Measurements from ENCODE around the gene EPC1. TPM values are rescaled to one million over a fixed set of nuclear protein-coding genes. Genes with fewer than 3 reads are reported as not detected.

The EPC1 gene
- total RNA-seq, 2 experiments from 2014 or later, result 33.0 to 33.9 TPM

DNA sequence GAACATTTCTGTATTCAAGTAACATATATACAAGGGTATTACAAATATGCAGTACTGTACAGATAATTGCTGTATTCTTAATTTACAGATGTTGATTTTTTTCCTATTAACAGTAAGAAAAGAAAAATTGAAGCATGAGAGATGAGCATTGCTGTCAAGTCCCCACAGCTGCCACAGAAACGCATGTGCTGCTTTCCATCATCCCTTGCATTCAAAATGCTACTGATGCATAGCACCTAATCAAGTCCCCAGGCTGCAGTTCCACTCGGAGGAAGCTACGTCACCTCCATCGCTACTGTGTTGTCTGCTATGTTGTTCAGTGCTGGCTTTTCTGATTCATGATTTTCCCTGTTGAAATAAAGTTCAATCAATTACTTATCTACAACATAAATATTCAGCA is 78.2 kb downstream of the EPC1 start:
- H3K4me1 Mint-ChIP-seq (ENCODE audit: low read depth), result peaks cover 13% of the 10 kb centered on the region
- ATAC-seq, result no peak
- intact Hi-C loops (cut with micrococcal nuclease), result no loop called here
- no peak overlapping the region for H3K27ac Mint-ChIP-seq
- no peaks in the 10 kb centered on the region for H3K9me3 Mint-ChIP-seq
- peaks cover 40% of the 10 kb centered on the region for H3K36me3 Mint-ChIP-seq (ENCODE audit: low read depth)
- no peak overlapping the region for H3K4me3 Mint-ChIP-seq
- no peaks in the 10 kb centered on the region for H3K27me3 Mint-ChIP-seq
- ChIA-PET POLR2A (interaction anchor here (1.0 kb wide), 1 partner anchor 25 kb away, joined by 3 read pairs; no protein-coding TSS in a partner anchor), CTCF (interaction anchor here (0.8 to 1.0 kb wide), 3 partner anchors 15 to 74 kb away, joined by 3 to 4 read pairs (median 3); no protein-coding TSS in a partner anchor)
- TF ChIP-seq, protein P1, sequence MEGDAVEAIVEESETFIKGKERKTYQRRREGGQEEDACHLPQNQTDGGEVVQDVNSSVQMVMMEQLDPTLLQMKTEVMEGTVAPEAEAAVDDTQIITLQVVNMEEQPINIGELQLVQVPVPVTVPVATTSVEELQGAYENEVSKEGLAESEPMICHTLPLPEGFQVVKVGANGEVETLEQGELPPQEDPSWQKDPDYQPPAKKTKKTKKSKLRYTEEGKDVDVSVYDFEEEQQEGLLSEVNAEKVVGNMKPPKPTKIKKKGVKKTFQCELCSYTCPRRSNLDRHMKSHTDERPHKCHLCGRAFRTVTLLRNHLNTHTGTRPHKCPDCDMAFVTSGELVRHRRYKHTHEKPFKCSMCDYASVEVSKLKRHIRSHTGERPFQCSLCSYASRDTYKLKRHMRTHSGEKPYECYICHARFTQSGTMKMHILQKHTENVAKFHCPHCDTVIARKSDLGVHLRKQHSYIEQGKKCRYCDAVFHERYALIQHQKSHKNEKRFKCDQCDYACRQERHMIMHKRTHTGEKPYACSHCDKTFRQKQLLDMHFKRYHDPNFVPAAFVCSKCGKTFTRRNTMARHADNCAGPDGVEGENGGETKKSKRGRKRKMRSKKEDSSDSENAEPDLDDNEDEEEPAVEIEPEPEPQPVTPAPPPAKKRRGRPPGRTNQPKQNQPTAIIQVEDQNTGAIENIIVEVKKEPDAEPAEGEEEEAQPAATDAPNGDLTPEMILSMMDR (IDR thresholded peaks at IDR 0.05), result no peak
- no peak for DNase-seq

DNA sequence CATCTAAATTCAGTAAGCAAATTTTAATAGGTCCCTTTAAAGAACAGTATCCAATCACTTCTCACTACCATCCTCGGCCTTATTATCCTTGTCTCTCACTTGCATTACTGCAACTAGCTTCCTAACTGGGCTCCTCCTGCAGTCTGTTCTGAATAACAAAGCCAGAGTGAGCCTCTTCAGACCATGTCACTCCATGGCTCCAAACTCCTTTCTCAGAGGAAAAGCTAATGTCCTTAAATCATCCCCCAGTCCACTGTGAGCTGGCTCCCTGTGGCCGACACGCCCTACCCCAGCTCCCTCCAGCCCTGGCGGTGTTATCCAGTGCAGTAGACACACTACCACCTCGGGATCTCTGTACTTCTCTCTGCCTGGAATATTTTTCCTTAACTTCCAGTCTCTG is 80.0 kb downstream of the EPC1 start:
- Mint-ChIP-seq H3K27ac (peak overlapping the region; percentile 19), H3K27me3 (no peaks in the 10 kb centered on the region), H3K4me3 (no peak overlapping the region), H3K36me3 (ENCODE audit: low read depth) (peaks cover 34% of the 10 kb centered on the region), H3K4me1 (ENCODE audit: low read depth) (peaks cover 16% of the 10 kb centered on the region), H3K9me3 (no peaks in the 10 kb centered on the region)
- ATAC-seq, result no peak
- POLR2A ChIA-PET, result interaction anchor here (0.7 to 1.3 kb wide), 4 partner anchors 21 to 101 kb away, joined by 3 to 4 read pairs (median 3); no protein-coding TSS in a partner anchor
- CTCF ChIA-PET, result interaction anchor here (1.4 kb wide), 1 partner anchor 10 kb away, joined by 6 read pairs; no protein-coding TSS in a partner anchor
- TF ChIP-seq, protein P1 (IDR thresholded peaks at IDR 0.05), result no peak
- intact Hi-C loops (cut with micrococcal nuclease), result no loop called here
- DNase-seq, result no peak

DNA sequence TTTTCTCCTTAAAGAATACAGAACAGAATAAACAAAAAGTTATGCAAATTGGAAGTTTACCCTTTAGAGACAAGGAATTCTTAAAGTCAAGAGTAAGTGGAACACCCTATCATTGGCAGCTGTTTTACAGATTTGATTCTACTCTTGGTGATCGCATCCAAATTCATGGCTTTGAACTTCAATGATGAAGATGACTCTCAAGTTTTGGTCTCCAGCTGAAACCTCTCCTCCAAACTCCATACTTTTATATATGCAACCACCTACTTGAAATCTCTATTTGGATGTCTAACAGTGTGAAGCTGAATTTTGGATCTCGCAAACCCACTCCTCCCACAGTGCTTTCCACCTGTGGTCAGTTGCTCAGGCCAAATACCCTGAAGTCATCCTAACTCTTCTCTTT is 80.4 kb downstream of the EPC1 start:
- CTCF ChIA-PET, result interaction anchor here (1.4 kb wide), 1 partner anchor 10 kb away, joined by 6 read pairs; no protein-coding TSS in a partner anchor
- Mint-ChIP-seq H3K9me3 (no peaks in the 10 kb centered on the region), H3K4me1 (ENCODE audit: low read depth) (peaks cover 16% of the 10 kb centered on the region), H3K36me3 (ENCODE audit: low read depth) (peaks cover 31% of the 10 kb centered on the region), H3K27me3 (no peaks in the 10 kb centered on the region), H3K27ac (no peak overlapping the region), H3K4me3 (no peak overlapping the region)
- POLR2A ChIA-PET, result interaction anchor here (0.7 to 1.3 kb wide), 4 partner anchors 22 to 102 kb away, joined by 3 to 4 read pairs (median 3); no protein-coding TSS in a partner anchor
- TF ChIP-seq, protein P1 (IDR thresholded peaks at IDR 0.05), result no peak
- intact Hi-C loops (cut with micrococcal nuclease), result no loop called here
- ATAC-seq (no peak), DNase-seq (no peak)

DNA sequence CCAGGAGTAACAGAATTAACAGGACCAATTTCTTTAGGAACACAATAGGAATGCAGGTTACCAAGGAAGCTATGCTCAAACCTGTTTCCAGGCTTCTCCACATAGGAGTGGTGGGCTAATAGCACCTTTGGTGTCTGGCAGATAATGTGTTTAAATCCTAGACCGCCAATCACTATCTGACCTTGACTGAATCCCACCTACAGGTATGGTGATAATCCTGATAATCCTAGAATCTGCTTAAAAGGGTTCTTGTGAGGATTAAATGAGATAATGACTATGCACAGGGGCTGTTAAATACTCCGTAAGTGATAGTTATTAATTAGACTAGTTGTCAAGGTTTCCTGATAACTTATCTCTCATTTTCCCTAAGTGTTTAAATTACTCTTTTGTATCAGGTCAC is 81.2 kb downstream of the EPC1 start:
- TF ChIP-seq, protein P1 (IDR thresholded peaks at IDR 0.05), result no peak
- Mint-ChIP-seq H3K36me3 (ENCODE audit: low read depth) (peaks cover 23% of the 10 kb centered on the region), H3K4me3 (no peak overlapping the region), H3K27me3 (no peaks in the 10 kb centered on the region), H3K4me1 (ENCODE audit: low read depth) (peaks cover 16% of the 10 kb centered on the region), H3K27ac (no peak overlapping the region), H3K9me3 (no peaks in the 10 kb centered on the region)
- CTCF ChIA-PET, result interaction anchor here (1.0 kb wide), 1 partner anchor 81 kb away, joined by 3 read pairs; no protein-coding TSS in a partner anchor
- intact Hi-C loops (cut with micrococcal nuclease), result no loop called here
- ATAC-seq (no peak), DNase-seq (no peak)
- POLR2A ChIA-PET, result interaction anchor here (0.9 kb wide), 1 partner anchor 102 kb away, joined by 3 read pairs; no protein-coding TSS in a partner anchor

DNA sequence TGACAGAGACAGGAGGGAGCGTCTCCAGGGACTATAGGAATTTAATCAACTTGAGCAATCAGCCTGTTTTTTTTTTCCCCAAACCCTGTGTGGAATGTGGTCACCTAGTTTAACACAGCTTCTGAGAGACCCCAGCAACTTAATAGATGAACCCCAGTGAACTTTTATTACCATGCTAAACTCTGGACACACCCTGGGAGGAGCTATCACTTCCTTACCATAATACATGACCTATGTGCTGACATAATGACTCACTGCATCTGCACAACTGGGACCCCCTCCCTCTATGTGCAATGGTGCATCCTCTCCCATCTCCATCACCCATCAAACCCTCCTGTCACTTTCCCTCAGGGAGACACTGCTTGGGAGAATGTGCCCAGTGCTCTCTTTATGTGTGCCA is 83.7 kb downstream of the EPC1 start:
- Mint-ChIP-seq H3K27me3 (no peaks in the 10 kb centered on the region), H3K4me1 (ENCODE audit: low read depth) (peaks cover 4% of the 10 kb centered on the region), H3K27ac (no peak overlapping the region), H3K36me3 (ENCODE audit: low read depth) (peaks cover 7% of the 10 kb centered on the region), H3K4me3 (no peak overlapping the region), H3K9me3 (no peaks in the 10 kb centered on the region)
- TF ChIP-seq, protein P1 (IDR thresholded peaks at IDR 0.05), result no peak
- ChIA-PET POLR2A (no interaction called here), CTCF (interaction anchor here (1.5 kb wide), 1 partner anchor 22 kb away, joined by 3 read pairs; no protein-coding TSS in a partner anchor)
- intact Hi-C loops (cut with micrococcal nuclease), result no loop called here
- ATAC-seq, result peak; percentile 76
- no peak for DNase-seq
